Measurements from ENCODE around the gene RPS17.

DNA sequence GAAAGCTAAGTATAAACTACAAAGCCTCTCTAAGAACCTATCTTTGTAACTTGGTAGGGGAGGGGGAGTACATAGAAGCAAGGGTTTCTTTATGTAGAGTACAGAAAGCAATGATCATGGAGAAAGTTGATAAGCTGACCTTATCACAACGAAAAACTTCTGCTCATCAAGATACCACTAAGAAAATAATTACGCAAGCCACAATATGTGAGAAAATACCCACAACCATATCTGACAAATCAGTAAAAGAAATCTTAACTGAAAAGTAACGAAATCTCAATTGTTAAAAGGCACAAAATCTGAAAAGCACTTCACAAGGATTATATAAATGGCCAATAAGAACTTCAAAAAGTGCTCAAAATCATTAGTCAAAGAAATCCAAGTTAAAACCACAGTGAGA, 35.1 kb upstream of the RPS17 start:
- TF ChIP-seq, protein P1, sequence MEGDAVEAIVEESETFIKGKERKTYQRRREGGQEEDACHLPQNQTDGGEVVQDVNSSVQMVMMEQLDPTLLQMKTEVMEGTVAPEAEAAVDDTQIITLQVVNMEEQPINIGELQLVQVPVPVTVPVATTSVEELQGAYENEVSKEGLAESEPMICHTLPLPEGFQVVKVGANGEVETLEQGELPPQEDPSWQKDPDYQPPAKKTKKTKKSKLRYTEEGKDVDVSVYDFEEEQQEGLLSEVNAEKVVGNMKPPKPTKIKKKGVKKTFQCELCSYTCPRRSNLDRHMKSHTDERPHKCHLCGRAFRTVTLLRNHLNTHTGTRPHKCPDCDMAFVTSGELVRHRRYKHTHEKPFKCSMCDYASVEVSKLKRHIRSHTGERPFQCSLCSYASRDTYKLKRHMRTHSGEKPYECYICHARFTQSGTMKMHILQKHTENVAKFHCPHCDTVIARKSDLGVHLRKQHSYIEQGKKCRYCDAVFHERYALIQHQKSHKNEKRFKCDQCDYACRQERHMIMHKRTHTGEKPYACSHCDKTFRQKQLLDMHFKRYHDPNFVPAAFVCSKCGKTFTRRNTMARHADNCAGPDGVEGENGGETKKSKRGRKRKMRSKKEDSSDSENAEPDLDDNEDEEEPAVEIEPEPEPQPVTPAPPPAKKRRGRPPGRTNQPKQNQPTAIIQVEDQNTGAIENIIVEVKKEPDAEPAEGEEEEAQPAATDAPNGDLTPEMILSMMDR (IDR thresholded peaks at IDR 0.05) = no peak
- TF ChIP-seq POLR2A (IDR thresholded peaks at IDR 0.05) = no peak

Measured in lower leg skin (tissue), 3 donors.